ENCODE measurements around the gene PIGS. TPM values are rescaled to one million over a fixed set of nuclear protein-coding genes. Genes with fewer than 3 reads are reported as not detected.

Gene PIGS
- total RNA-seq, 1 donor from 2014 or later, result 15.2 TPM

- peak overlapping the region; percentile 72 for H3K27ac Mint-ChIP-seq
- H3K27me3 Mint-ChIP-seq (ENCODE audit: insufficient read depth, low read depth), result peaks cover 16% of the 10 kb centered on the region
Measured at GRCh38 chr17:28509789-28510188, 61.5 kb downstream of the PIGS start.

GRCh38 chr17:28508211-28508724 is 63.1 kb downstream of the PIGS start:
- Mint-ChIP-seq H3K4me1 (peaks cover 3% of the 10 kb centered on the region), H3K27ac (peak overlapping the region; percentile 86), H3K36me3 (no peaks in the 10 kb centered on the region), H3K4me3 (no peak overlapping the region), H3K9me3 (no peaks in the 10 kb centered on the region), H3K27me3 (ENCODE audit: insufficient read depth, low read depth) (peaks cover 13% of the 10 kb centered on the region)
- H3K36me3 ChIP-seq, result no peaks in the 10 kb centered on the region
- no peaks in the 10 kb centered on the region for H3K27me3 ChIP-seq
- no peaks in the 10 kb centered on the region for H3K79me2 ChIP-seq (ENCODE audit: low read depth)
- no peak overlapping the region for H3K27ac ChIP-seq
- no peak overlapping the region for H3K9ac ChIP-seq
- DNase-seq (ENCODE audit: low spot score), result no peak
- TF ChIP-seq EZH2 (IDR thresholded peaks at IDR 0.05), result no peak
- TF ChIP-seq EZH2phosphoT487 (IDR thresholded peaks at IDR 0.05), result no peak
- TF ChIP-seq CTCF (IDR thresholded peaks at IDR 0.05), result no peak
- H3K4me2 ChIP-seq, result no peak overlapping the region
- no peak overlapping the region for H3K4me3 ChIP-seq
- no peaks in the 10 kb centered on the region for H3K9me3 ChIP-seq (ENCODE audit: low read depth)
- H4K20me1 ChIP-seq (ENCODE audit: low read depth), result no peaks in the 10 kb centered on the region
- H3F3A ChIP-seq (ENCODE audit: low read depth), result no peaks in the 10 kb centered on the region
- no peak overlapping the region for H2AFZ ChIP-seq (replicated peaks)
- H3K4me1 ChIP-seq, result no peaks in the 10 kb centered on the region

More at GRCh38 chr17:28509789-28510188, 61.5 kb downstream of the PIGS start:
- Mint-ChIP-seq H3K36me3 (no peaks in the 10 kb centered on the region), H3K4me1 (peaks cover 3% of the 10 kb centered on the region), H3K4me3 (no peak overlapping the region), H3K9me3 (no peaks in the 10 kb centered on the region)
- Histone ChIP-seq H3K27ac (no peak overlapping the region), H2AFZ (replicated peaks) (no peak overlapping the region), H4K20me1 (ENCODE audit: low read depth) (no peaks in the 10 kb centered on the region), H3K4me2 (no peak overlapping the region), H3K79me2 (ENCODE audit: low read depth) (no peaks in the 10 kb centered on the region), H3K4me3 (no peak overlapping the region), H3K36me3 (no peaks in the 10 kb centered on the region), H3F3A (ENCODE audit: low read depth) (no peaks in the 10 kb centered on the region), H3K27me3 (no peaks in the 10 kb centered on the region), H3K9ac (no peak overlapping the region), H3K4me1 (no peaks in the 10 kb centered on the region), H3K9me3 (ENCODE audit: low read depth) (no peaks in the 10 kb centered on the region)
- TF ChIP-seq EZH2phosphoT487 (IDR thresholded peaks at IDR 0.05), result no peak
- no peak for TF ChIP-seq CTCF (IDR thresholded peaks at IDR 0.05)
- no peak for TF ChIP-seq EZH2 (IDR thresholded peaks at IDR 0.05)
- DNase-seq (ENCODE audit: low spot score), result no peak

GRCh38 chr17:28507567-28508203 is 63.6 kb downstream of the PIGS start:
- Histone ChIP-seq H3K9me3 (ENCODE audit: low read depth) (no peaks in the 10 kb centered on the region), H3K9ac (no peak overlapping the region), H3K4me1 (no peaks in the 10 kb centered on the region), H3K27ac (no peak overlapping the region), H3K4me3 (no peak overlapping the region), H3K27me3 (no peaks in the 10 kb centered on the region), H3F3A (ENCODE audit: low read depth) (no peaks in the 10 kb centered on the region), H3K36me3 (no peaks in the 10 kb centered on the region), H3K4me2 (no peak overlapping the region), H3K79me2 (ENCODE audit: low read depth) (no peaks in the 10 kb centered on the region), H4K20me1 (ENCODE audit: low read depth) (no peaks in the 10 kb centered on the region), H2AFZ (replicated peaks) (no peak overlapping the region)
- H3K27ac Mint-ChIP-seq, result peak overlapping the region; percentile 46
- no peak for TF ChIP-seq CTCF (IDR thresholded peaks at IDR 0.05)
- TF ChIP-seq EZH2phosphoT487 (IDR thresholded peaks at IDR 0.05), result no peak
- TF ChIP-seq EZH2 (IDR thresholded peaks at IDR 0.05), result no peak
- H3K4me1 Mint-ChIP-seq, result peaks cover 3% of the 10 kb centered on the region
- peaks cover 13% of the 10 kb centered on the region for H3K27me3 Mint-ChIP-seq (ENCODE audit: insufficient read depth, low read depth)
- H3K4me3 Mint-ChIP-seq, result no peak overlapping the region
- H3K36me3 Mint-ChIP-seq, result no peaks in the 10 kb centered on the region
- no peaks in the 10 kb centered on the region for H3K9me3 Mint-ChIP-seq
- DNase-seq (ENCODE audit: low spot score), result no peak
